ENCODE data around the gene PLGLB1.
"Not testable (repeated sequence)": the region's sequence is repeated elsewhere in the genome, so short reads cannot be mapped to it uniquely, and the experiment has no call there.

PLGLB1 gene

GRCh38 chr2:87021744-87022143, at the start of gene PLGLB1:
TSS of gene PLGLB1 (minus strand) at chr2:87021844. CDS start at chr2:87021783, 61 bp downstream.
- DNase-seq (ENCODE audit: low spot score), result not testable (repeated sequence)

- DNase-seq (ENCODE audit: low spot score), result not testable (repeated sequence)
Measured at GRCh38 chr2:87064305-87064704, 42.7 kb upstream of the PLGLB1 start.

- DNase-seq (ENCODE audit: low spot score), result not testable (repeated sequence)
Measured at GRCh38 chr2:87063431-87063830, 41.8 kb upstream of the PLGLB1 start.

- DNase-seq (ENCODE audit: low spot score), result not testable (repeated sequence)
Measured at GRCh38 chr2:87061519-87061918, 39.9 kb upstream of the PLGLB1 start.

- not testable (repeated sequence) for DNase-seq (ENCODE audit: low spot score)
Measured at GRCh38 chr2:87057606-87058005, 36.0 kb upstream of the PLGLB1 start.

GRCh38 chr2:87056843-87057242, 35.2 kb upstream of the PLGLB1 start:
- DNase-seq (ENCODE audit: low spot score), result not testable (repeated sequence)

- DNase-seq (ENCODE audit: low spot score), result not testable (repeated sequence)
Measured at GRCh38 chr2:87056435-87056834, 34.8 kb upstream of the PLGLB1 start.

GRCh38 chr2:87054375-87054774, 32.7 kb upstream of the PLGLB1 start:
- DNase-seq (ENCODE audit: low spot score), result not testable (repeated sequence)

GRCh38 chr2:87041321-87041978, 19.8 kb upstream of the PLGLB1 start:
- DNase-seq (ENCODE audit: low spot score), result not testable (repeated sequence)

- DNase-seq (ENCODE audit: low spot score), result not testable (repeated sequence)
Measured at GRCh38 chr2:87028607-87029006, 7.0 kb upstream of the PLGLB1 start.

- DNase-seq (ENCODE audit: low spot score), result not testable (repeated sequence)
Measured at GRCh38 chr2:87026816-87027215, 5.2 kb upstream of the PLGLB1 start.

- DNase-seq (ENCODE audit: low spot score), result not testable (repeated sequence)
Measured at GRCh38 chr2:87025927-87026326, 4.3 kb upstream of the PLGLB1 start.

- not testable (repeated sequence) for DNase-seq (ENCODE audit: low spot score)
Measured at GRCh38 chr2:87023988-87024615, 2.5 kb upstream of the PLGLB1 start.

GRCh38 chr2:87021043-87021442, 601 bp downstream of the PLGLB1 start:
- not testable (repeated sequence) for DNase-seq (ENCODE audit: low spot score)

- not testable (repeated sequence) for DNase-seq (ENCODE audit: low spot score)
Measured at GRCh38 chr2:87019053-87019452, 2.6 kb downstream of the PLGLB1 start.

- not testable (repeated sequence) for DNase-seq (ENCODE audit: low spot score)
Measured at GRCh38 chr2:87014489-87015169, 7.0 kb downstream of the PLGLB1 start.

- DNase-seq (ENCODE audit: low spot score), result not testable (repeated sequence)
Measured at GRCh38 chr2:87004398-87004797, 17.2 kb downstream of the PLGLB1 start.
